ENCODE measurements around the gene EXT2. TPM values are rescaled to one million over a fixed set of nuclear protein-coding genes. Genes with fewer than 3 reads are reported as not detected.

The EXT2 gene
- total RNA-seq, 4 donors from 2014 or later: 52.6 to 116 (median 81.3) TPM

GRCh38 chr11:44219830-44220796, 124.6 kb downstream of the EXT2 start:
- peaks cover 5 to 6% of the 10 kb centered on the region in 2 donors for H3K4me1 ChIP-seq
- H3K9me3 ChIP-seq: no peaks in the 10 kb centered on the region
- no peak overlapping the region for H3K27ac ChIP-seq
- DNase-seq: no peak
- intact Hi-C loops (cut with DNase I; ENCODE audit: low total_unique reads): no loop called here
- no peak overlapping the region for H3K4me3 ChIP-seq
- TF ChIP-seq POLR2A (IDR thresholded peaks at IDR 0.05) (no peak), CTCF (IDR thresholded peaks at IDR 0.05) (no peak)
- no peaks in the 10 kb centered on the region for H3K36me3 ChIP-seq
- no peaks in the 10 kb centered on the region for H3K27me3 ChIP-seq

- Histone ChIP-seq H3K36me3 (no peaks in the 10 kb centered on the region), H3K4me3 (no peak overlapping the region), H3K27me3 (no peaks in the 10 kb centered on the region), H3K27ac (no peak overlapping the region), H3K9me3 (no peaks in the 10 kb centered on the region), H3K4me1 (peaks cover 5 to 6% of the 10 kb centered on the region in 2 donors)
- no peak for DNase-seq
- TF ChIP-seq POLR2A (IDR thresholded peaks at IDR 0.05) (no peak), CTCF (IDR thresholded peaks at IDR 0.05) (no peak)
- intact Hi-C loops (cut with DNase I; ENCODE audit: low total_unique reads): no loop called here
Observed at GRCh38 chr11:44221456-44221855, 126.0 kb downstream of the EXT2 start.

GRCh38 chr11:44221992-44222391, 126.5 kb downstream of the EXT2 start:
- Histone ChIP-seq H3K36me3 (no peaks in the 10 kb centered on the region), H3K27me3 (no peaks in the 10 kb centered on the region), H3K4me3 (no peak overlapping the region), H3K9me3 (no peaks in the 10 kb centered on the region), H3K27ac (no peak overlapping the region), H3K4me1 (peaks cover 5% of the 10 kb centered on the region in 2 donors)
- no peak for TF ChIP-seq CTCF (IDR thresholded peaks at IDR 0.05)
- TF ChIP-seq POLR2A (IDR thresholded peaks at IDR 0.05): no peak
- intact Hi-C loops (cut with DNase I; ENCODE audit: low total_unique reads): no loop called here
- no peak for DNase-seq

- Histone ChIP-seq H3K4me1 (no peaks in the 10 kb centered on the region), H3K9me3 (no peaks in the 10 kb centered on the region), H3K4me3 (no peak overlapping the region), H3K27me3 (no peaks in the 10 kb centered on the region), H3K36me3 (no peaks in the 10 kb centered on the region), H3K27ac (no peak overlapping the region)
- DNase-seq: no peak
- no peak for TF ChIP-seq POLR2A (IDR thresholded peaks at IDR 0.05)
- no peak for TF ChIP-seq CTCF (IDR thresholded peaks at IDR 0.05)
- intact Hi-C loops (cut with DNase I; ENCODE audit: low total_unique reads): no loop called here
Observed at GRCh38 chr11:44223238-44223637, 127.8 kb downstream of the EXT2 start.

- no peak for TF ChIP-seq CTCF (IDR thresholded peaks at IDR 0.05)
- TF ChIP-seq POLR2A (IDR thresholded peaks at IDR 0.05): no peak
- DNase-seq: no peak
- intact Hi-C loops (cut with DNase I; ENCODE audit: low total_unique reads): no loop called here
- H3K27ac ChIP-seq: no peak overlapping the region
- no peaks in the 10 kb centered on the region for H3K4me1 ChIP-seq
- no peak overlapping the region for H3K4me3 ChIP-seq
- H3K27me3 ChIP-seq: no peaks in the 10 kb centered on the region
- H3K36me3 ChIP-seq: no peaks in the 10 kb centered on the region
- H3K9me3 ChIP-seq: no peaks in the 10 kb centered on the region
Observed at GRCh38 chr11:44224867-44225501, 129.5 kb downstream of the EXT2 start.
